ENCODE measurements around the gene GALNT9. TPM values are rescaled to one million over a fixed set of nuclear protein-coding genes. Genes with fewer than 3 reads are reported as not detected.
A peak's percentile ranks its signal among the peaks of the same experiment; 100 is the strongest.
"Not testable (repeated sequence)": the region's sequence is repeated elsewhere in the genome, so short reads cannot be mapped to it uniquely, and the experiment has no call there.

GALNT9 gene
- total and polyA plus RNA-seq, 3 experiments from 2014 or later = 0.18 TPM; not detected in 2

DNA sequence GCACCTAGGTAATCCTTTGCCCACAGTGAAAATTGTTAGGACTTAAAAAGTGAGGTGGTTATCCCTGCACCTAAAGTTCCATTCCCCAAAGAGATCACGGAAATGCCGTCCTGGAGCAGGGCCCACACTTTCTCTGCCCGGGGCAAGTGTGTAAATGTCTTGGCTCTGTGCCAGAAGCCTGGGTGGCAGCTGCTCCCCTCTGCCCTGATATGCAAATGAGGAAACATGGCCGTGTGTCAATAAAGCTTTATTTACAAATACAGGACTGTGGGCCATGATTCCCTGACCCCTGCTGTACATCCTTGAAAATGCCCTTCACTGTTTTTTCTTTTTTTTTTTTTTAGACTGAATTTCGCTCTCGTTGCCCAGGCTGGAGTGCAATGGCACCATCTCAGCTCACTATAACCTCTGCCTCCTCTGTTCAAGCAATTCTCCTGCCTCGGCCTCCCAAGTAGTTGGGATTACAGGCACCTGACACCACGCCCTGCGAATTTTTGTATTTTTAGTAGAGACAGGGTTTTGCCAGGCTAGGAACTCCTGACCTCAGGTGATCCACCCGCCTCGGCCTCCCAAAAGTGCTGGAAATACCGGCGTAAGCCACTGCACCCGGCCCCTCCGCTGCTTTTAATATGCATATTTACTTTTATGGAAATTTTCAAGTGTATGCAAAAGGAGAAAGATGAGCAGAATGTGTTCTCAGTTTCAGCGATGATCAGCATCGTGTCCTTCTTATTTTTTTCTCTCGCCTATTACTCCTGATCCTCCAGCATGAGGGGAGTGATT, 75.5 kb downstream of the GALNT9 start:
- H3K36me3 Mint-ChIP-seq = no peaks in the 10 kb centered on the region
- POLR2A ChIA-PET = no interaction called here
- no peaks in the 10 kb centered on the region for H3K9me3 ChIP-seq (ENCODE audit: low read length)
- no peaks in the 10 kb centered on the region for H3K36me3 ChIP-seq (ENCODE audit: insufficient read depth, low read length)
- H3K27me3 Mint-ChIP-seq = peaks cover 0 to 6% of the 10 kb centered on the region in 2 donors
- H3K27ac Mint-ChIP-seq = no peak overlapping the region
- H3K27me3 ChIP-seq (ENCODE audit: insufficient read depth, low read length, poor library complexity, severe bottlenecking) = no peaks in the 10 kb centered on the region
- H3K4me1 ChIP-seq (ENCODE audit: insufficient read depth, low read length) = no peaks in the 10 kb centered on the region
- no peak overlapping the region for H3K27ac ChIP-seq (ENCODE audit: low read depth, low read length)
- H3K4me3 ChIP-seq (ENCODE audit: low read length) = no peak overlapping the region
- H3K4me3 Mint-ChIP-seq = no peak overlapping the region
- no peaks in the 10 kb centered on the region for H3K4me1 Mint-ChIP-seq
- CTCF ChIA-PET = no interaction called here
- no peaks in the 10 kb centered on the region for H3K9me3 Mint-ChIP-seq
- DNase-seq = peak in 1 of 5 donors; percentile 21

DNA sequence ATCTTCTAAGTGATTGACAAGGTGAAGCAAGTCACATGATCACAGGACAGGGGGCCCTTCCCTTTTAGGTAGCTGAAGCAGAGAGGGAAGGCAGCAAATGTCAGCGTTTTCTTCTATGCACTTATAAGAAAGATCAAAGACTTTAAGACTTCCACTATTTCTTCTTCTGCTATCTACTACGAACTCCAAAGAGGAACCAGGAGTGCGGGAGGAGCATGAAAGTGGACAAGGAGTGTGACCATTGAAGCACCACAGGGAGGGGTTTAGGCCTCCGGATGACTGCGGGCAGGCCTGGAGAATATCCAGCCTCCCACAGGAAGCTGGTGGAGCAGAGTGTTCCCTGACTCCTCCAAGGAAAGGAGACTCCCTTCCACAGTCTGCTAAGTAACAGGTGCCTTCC, 76.4 kb downstream of the GALNT9 start:
- DNase-seq; H3K27ac Mint-ChIP-seq; H3K27me3 ChIP-seq (ENCODE audit: insufficient read depth, low read length, poor library complexity, severe bottlenecking); H3K27ac ChIP-seq (ENCODE audit: low read depth, low read length); H3K4me1 ChIP-seq (ENCODE audit: insufficient read depth, low read length); H3K9me3 ChIP-seq (ENCODE audit: low read length); H3K4me3 Mint-ChIP-seq; POLR2A ChIA-PET; CTCF ChIA-PET; H3K4me1 Mint-ChIP-seq; H3K4me3 ChIP-seq (ENCODE audit: low read length); H3K36me3 ChIP-seq (ENCODE audit: insufficient read depth, low read length); H3K36me3 Mint-ChIP-seq; H3K9me3 Mint-ChIP-seq: not testable (repeated sequence)
- peaks cover 0 to 15% of the 10 kb centered on the region in 2 donors for H3K27me3 Mint-ChIP-seq

GRCh38 chr12:132251741-132252490, 77.5 kb downstream of the GALNT9 start:
- ChIA-PET POLR2A (no interaction called here), CTCF (no interaction called here)
- Histone ChIP-seq H3K9me3 (ENCODE audit: low read length) (no peaks in the 10 kb centered on the region), H3K4me1 (ENCODE audit: insufficient read depth, low read length) (no peaks in the 10 kb centered on the region), H3K27ac (ENCODE audit: low read depth, low read length) (no peak overlapping the region), H3K27me3 (ENCODE audit: insufficient read depth, low read length, poor library complexity, severe bottlenecking) (no peaks in the 10 kb centered on the region), H3K36me3 (ENCODE audit: insufficient read depth, low read length) (no peaks in the 10 kb centered on the region), H3K4me3 (ENCODE audit: low read length) (no peak overlapping the region)
- H3K36me3 Mint-ChIP-seq = no peaks in the 10 kb centered on the region
- peaks cover 0 to 15% of the 10 kb centered on the region in 2 donors for H3K27me3 Mint-ChIP-seq
- H3K9me3 Mint-ChIP-seq = no peaks in the 10 kb centered on the region
- no peak overlapping the region for H3K4me3 Mint-ChIP-seq
- DNase-seq = peak in 1 of 5 donors; percentile 21
- no peak overlapping the region for H3K27ac Mint-ChIP-seq
- H3K4me1 Mint-ChIP-seq = no peaks in the 10 kb centered on the region

GRCh38 chr12:132251310-132251709, 78.1 kb downstream of the GALNT9 start:
- no peak overlapping the region for H3K4me3 ChIP-seq (ENCODE audit: low read length)
- H3K27me3 ChIP-seq (ENCODE audit: insufficient read depth, low read length, poor library complexity, severe bottlenecking) = no peaks in the 10 kb centered on the region
- H3K27ac ChIP-seq (ENCODE audit: low read depth, low read length) = no peak overlapping the region
- H3K4me1 Mint-ChIP-seq = no peaks in the 10 kb centered on the region
- H3K27me3 Mint-ChIP-seq = peaks cover 0 to 15% of the 10 kb centered on the region in 2 donors
- DNase-seq = no peak
- ChIA-PET CTCF (no interaction called here), POLR2A (no interaction called here)
- no peaks in the 10 kb centered on the region for H3K9me3 ChIP-seq (ENCODE audit: low read length)
- no peaks in the 10 kb centered on the region for H3K36me3 Mint-ChIP-seq
- no peaks in the 10 kb centered on the region for H3K9me3 Mint-ChIP-seq
- H3K4me1 ChIP-seq (ENCODE audit: insufficient read depth, low read length) = no peaks in the 10 kb centered on the region
- H3K36me3 ChIP-seq (ENCODE audit: insufficient read depth, low read length) = no peaks in the 10 kb centered on the region
- no peak overlapping the region for H3K27ac Mint-ChIP-seq
- H3K4me3 Mint-ChIP-seq = no peak overlapping the region

DNA sequence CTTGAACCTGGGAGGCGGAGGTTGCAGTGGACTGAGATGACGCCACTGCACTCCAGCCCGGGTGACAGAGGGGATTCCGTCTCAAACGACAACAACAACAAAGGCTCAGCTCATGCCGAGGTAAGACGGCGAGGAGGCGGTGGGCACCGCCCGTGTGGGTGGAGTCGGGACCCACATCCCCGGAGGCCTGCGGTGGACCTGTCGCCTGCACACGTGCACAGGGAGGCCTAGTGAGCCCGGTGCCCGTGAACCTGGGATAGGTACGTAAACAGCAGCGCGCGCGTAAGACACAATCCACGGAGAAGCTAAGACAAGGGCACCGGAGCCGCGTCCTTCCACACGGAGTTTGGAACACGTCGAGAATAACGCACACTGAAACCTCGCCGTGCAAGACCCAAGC, 78.7 kb downstream of the GALNT9 start:
- Histone ChIP-seq H3K4me3 (ENCODE audit: low read length) (no peak overlapping the region), H3K36me3 (ENCODE audit: insufficient read depth, low read length) (no peaks in the 10 kb centered on the region), H3K27me3 (ENCODE audit: insufficient read depth, low read length, poor library complexity, severe bottlenecking) (no peaks in the 10 kb centered on the region), H3K27ac (ENCODE audit: low read depth, low read length) (no peak overlapping the region), H3K4me1 (ENCODE audit: insufficient read depth, low read length) (no peaks in the 10 kb centered on the region), H3K9me3 (ENCODE audit: low read length) (no peaks in the 10 kb centered on the region)
- Mint-ChIP-seq H3K4me1 (no peaks in the 10 kb centered on the region), H3K27ac (no peak overlapping the region), H3K9me3 (no peaks in the 10 kb centered on the region), H3K4me3 (no peak overlapping the region), H3K36me3 (no peaks in the 10 kb centered on the region), H3K27me3 (peaks cover 0 to 15% of the 10 kb centered on the region in 2 donors)
- DNase-seq = no peak
- POLR2A ChIA-PET = no interaction called here
- CTCF ChIA-PET = no interaction called here

- Mint-ChIP-seq H3K4me3 (no peak overlapping the region), H3K27me3 (peaks cover 0 to 15% of the 10 kb centered on the region in 2 donors), H3K36me3 (no peaks in the 10 kb centered on the region), H3K9me3 (no peaks in the 10 kb centered on the region), H3K4me1 (no peaks in the 10 kb centered on the region), H3K27ac (no peak overlapping the region)
- no peaks in the 10 kb centered on the region for H3K36me3 ChIP-seq (ENCODE audit: insufficient read depth, low read length)
- no peak overlapping the region for H3K27ac ChIP-seq (ENCODE audit: low read depth, low read length)
- H3K4me3 ChIP-seq (ENCODE audit: low read length) = no peak overlapping the region
- DNase-seq = no peak
- H3K27me3 ChIP-seq (ENCODE audit: insufficient read depth, low read length, poor library complexity, severe bottlenecking) = no peaks in the 10 kb centered on the region
- no peaks in the 10 kb centered on the region for H3K4me1 ChIP-seq (ENCODE audit: insufficient read depth, low read length)
- no peaks in the 10 kb centered on the region for H3K9me3 ChIP-seq (ENCODE audit: low read length)
- POLR2A ChIA-PET = no interaction called here
- CTCF ChIA-PET = no interaction called here
Measured at GRCh38 chr12:132249689-132250478, 79.5 kb downstream of the GALNT9 start.

DNA sequence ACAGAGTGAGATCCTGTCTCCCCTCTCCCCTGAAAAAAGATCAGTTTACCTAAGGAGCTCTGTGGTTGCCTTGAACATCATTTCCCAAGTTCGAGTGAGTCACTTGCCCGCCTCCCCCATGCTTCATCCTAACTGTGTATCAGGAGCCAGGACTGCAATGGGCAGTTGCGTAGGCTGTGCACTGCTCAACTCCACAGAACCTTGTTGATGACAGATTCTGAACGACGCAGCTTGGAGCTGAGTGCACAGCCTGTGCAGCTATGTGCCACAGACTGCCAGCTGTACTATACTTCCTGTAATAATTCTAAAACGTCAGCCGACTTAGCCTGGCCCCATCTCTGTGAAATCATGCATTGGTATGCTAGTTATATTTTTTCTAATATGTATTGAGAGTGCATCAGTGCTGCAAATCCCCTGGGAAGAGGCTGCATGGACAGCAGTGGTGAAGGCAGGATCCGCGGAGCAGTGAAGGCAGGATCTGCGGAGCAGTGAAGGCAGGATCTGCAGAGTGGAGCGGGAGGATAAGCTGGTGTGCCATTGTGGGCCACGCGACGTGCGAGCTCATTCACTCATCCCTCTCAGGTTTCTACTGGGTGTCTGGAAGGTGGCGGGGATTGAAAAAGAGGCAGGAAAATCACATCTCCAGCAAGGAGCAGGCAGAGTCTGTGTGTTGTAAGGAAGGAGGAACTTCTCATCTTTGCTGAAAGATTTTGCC, 80.8 kb downstream of the GALNT9 start:
- no peak overlapping the region for H3K27ac ChIP-seq (ENCODE audit: low read depth, low read length)
- DNase-seq = peak in 1 of 5 donors; percentile 15
- peaks cover 0 to 16% of the 10 kb centered on the region in 2 donors for H3K27me3 Mint-ChIP-seq
- CTCF ChIA-PET = no interaction called here
- peaks cover 1 to 3% (median 3%) of the 10 kb centered on the region in 3 donors for H3K4me1 Mint-ChIP-seq
- no peaks in the 10 kb centered on the region for H3K9me3 Mint-ChIP-seq
- H3K9me3 ChIP-seq (ENCODE audit: low read length) = no peaks in the 10 kb centered on the region
- no peak overlapping the region for H3K27ac Mint-ChIP-seq
- no peak overlapping the region for H3K4me3 Mint-ChIP-seq
- no peak overlapping the region for H3K4me3 ChIP-seq (ENCODE audit: low read length)
- no peaks in the 10 kb centered on the region for H3K36me3 ChIP-seq (ENCODE audit: insufficient read depth, low read length)
- POLR2A ChIA-PET = no interaction called here
- H3K36me3 Mint-ChIP-seq = no peaks in the 10 kb centered on the region
- no peaks in the 10 kb centered on the region for H3K27me3 ChIP-seq (ENCODE audit: insufficient read depth, low read length, poor library complexity, severe bottlenecking)
- H3K4me1 ChIP-seq (ENCODE audit: insufficient read depth, low read length) = no peaks in the 10 kb centered on the region
